Thyroid gland (tissue), 4 donors: ENCODE data around the gene LHX6.

Experiments used
- CTCF ChIP-seq, 6 experiments: fragments of 200-600 bp in 3 of 6; fragments of 450-650 bp in 3 of 6; sonication (generic) in 3 of 6; IDR thresholded peaks; one replicate each; pipeline ENCODE4 v1.5.1; 2016 to 2019; ENCODE audit warnings: antibody characterized with exemption in 6 of 6, mild to moderate bottlenecking in 2 of 6, inconsistent platforms in 1 of 6, moderate library complexity in 1 of 6
- POLR2A ChIP-seq, 2 donors: fragments of 450-650 bp; IDR thresholded peaks; one replicate each; pipeline ENCODE4 v1.6.1; 2017; ENCODE audit warnings: antibody characterized with exemption in 2 of 2, mild to moderate bottlenecking in 2 of 2, moderate library complexity in 1 of 2

GRCh38 chr9:122274055-122274454, 45.3 kb upstream of the LHX6 start:
- TF ChIP-seq CTCF (IDR thresholded peaks at IDR 0.05) (no peak), POLR2A (IDR thresholded peaks at IDR 0.05) (no peak)
